PFSK-1 (cell line): ENCODE measurements around the gene TOM1L2.

Experiments
- FOXP2 ChIP-seq: optimal IDR thresholded peaks from 2 replicates; pipeline ENCODE3; 2011; ENCODE audit warnings: borderline replicate concordance, control low read depth, inconsistent platforms; ENCODE audit not compliant: insufficient read depth; ENCODE audit errors: extremely low read length, extremely low read depth
- POLR2AphosphoS5 ChIP-seq: IDR thresholded peaks from 2 replicates; pipeline ENCODE4 v1.6.1; 2012; ENCODE audit warnings: low read depth, mild to moderate bottlenecking, control low read depth, low read length, moderate library complexity
- REST ChIP-seq, 2 experiments: IDR thresholded peaks; 2 replicates each; pipeline versions ENCODE4 v1.6.1 to v1.8.0; 2011 to 2012; ENCODE audit warnings: low read depth in 2 of 2, low read length in 2 of 2, control low read depth in 1 of 2, inconsistent platforms in 1 of 2, mild to moderate bottlenecking in 1 of 2, moderate library complexity in 1 of 2; ENCODE audit not compliant: insufficient read depth in 1 of 2
- SIN3A ChIP-seq: IDR thresholded peaks from 2 replicates; pipeline ENCODE4 v1.6.1; 2012; ENCODE audit warnings: mild to moderate bottlenecking, low read length, moderate library complexity, borderline replicate concordance; ENCODE audit not compliant: insufficient read depth
- TAF1 ChIP-seq: IDR thresholded peaks from 2 replicates; pipeline ENCODE4 v1.6.1; 2012; ENCODE audit warnings: low read length, control low read depth, borderline replicate concordance; ENCODE audit not compliant: insufficient read depth

Gene TOM1L2

GRCh38 chr17:17902877-17903276, 69.3 kb downstream of the TOM1L2 start:
- TF ChIP-seq TAF1 (no peak), POLR2AphosphoS5 (no peak), FOXP2 (no peak), REST (IDR thresholded peaks at IDR 0.05; ENCODE audit: insufficient read depth in 1 of 2, low read depth in 2 of 2, low read length in 2 of 2) (no peak), SIN3A (no peak)

DNA sequence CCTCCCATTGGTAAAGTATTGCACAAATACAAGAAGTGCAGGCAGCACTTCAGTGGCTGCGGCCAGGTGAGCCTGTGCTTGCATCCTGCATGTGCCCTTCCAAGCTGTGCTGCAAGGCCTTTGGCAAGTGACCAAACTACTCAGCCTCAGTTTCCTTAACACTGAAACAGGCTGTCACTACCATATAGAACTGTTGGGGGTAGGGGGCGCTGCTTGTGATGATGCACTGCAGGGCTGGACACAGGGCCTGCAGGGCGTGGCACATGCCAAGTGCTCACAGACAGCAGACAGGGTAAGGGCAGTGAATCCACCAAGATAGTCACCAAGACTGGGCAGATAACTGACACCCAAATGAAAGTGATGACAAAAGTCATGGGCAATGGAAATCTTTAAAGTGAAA, 69.8 kb downstream of the TOM1L2 start:
- TF ChIP-seq TAF1 = no peak
- no peak for TF ChIP-seq REST (IDR thresholded peaks at IDR 0.05; ENCODE audit: insufficient read depth in 1 of 2, low read depth in 2 of 2, low read length in 2 of 2)
- no peak for TF ChIP-seq FOXP2
- TF ChIP-seq POLR2AphosphoS5 = no peak
- TF ChIP-seq SIN3A = no peak

DNA sequence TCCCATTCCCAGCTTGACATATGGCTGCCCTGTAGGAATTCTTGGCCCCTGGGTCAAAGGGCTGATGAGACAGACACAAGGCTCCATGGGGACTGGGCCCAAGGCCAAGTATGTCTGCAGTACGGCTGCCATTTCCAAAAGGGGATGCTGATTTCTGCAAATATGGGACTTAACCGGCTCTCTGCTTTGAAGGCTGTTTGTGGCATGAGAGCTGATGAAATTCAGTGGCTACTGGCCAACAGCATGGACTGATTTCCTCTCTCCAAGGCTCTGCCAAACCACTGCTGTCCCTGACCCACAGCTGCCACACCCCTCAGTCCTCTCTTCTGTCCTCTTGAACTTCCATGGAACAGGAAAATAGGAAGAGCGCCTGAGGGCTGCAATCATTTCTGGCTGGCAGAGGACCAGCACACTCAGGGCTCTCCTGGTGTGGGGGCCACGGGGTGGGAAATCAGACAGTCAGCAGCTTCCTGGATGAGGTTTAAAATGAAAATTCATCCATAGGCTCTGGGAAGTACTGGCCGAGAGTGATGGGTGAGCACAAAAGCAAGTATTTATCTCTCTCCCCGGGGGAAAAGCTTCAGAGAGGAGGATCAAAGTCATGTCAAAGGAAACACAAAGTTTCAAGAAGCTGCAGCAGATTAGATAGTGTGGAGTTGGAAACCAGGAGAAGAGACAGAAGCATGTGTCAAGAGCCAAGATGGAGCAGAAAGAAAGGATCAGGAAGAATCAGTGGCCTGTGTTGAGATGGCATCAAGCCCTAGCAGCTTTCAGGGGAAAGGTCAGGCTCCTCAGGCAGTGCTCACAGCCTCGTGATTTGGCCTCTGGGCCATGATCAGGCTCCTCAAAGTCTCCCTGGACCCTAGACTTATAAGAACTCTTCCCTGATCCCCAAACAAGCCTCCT, 71.3 kb downstream of the TOM1L2 start:
- peak; percentile 27; the same call in 1 of the 2 replicates for TF ChIP-seq TAF1
- peak; percentile 57 for TF ChIP-seq FOXP2
- peak; percentile 76 for TF ChIP-seq POLR2AphosphoS5
- TF ChIP-seq REST (IDR thresholded peaks at IDR 0.05; ENCODE audit: insufficient read depth in 1 of 2, low read depth in 2 of 2, low read length in 2 of 2) = peak in 1 of 2 experiments; percentile 72; a peak in 1 of 4 replicates
- peak; percentile 94; the same call in 1 of the 2 replicates for TF ChIP-seq SIN3A

- no peak for TF ChIP-seq POLR2AphosphoS5
- TF ChIP-seq SIN3A = no peak
- no peak for TF ChIP-seq FOXP2
- no peak for TF ChIP-seq REST (IDR thresholded peaks at IDR 0.05; ENCODE audit: insufficient read depth in 1 of 2, low read depth in 2 of 2, low read length in 2 of 2)
- no peak for TF ChIP-seq TAF1
These were observed 72.7 kb downstream of the TOM1L2 start for GRCh38 chr17:17899486-17899885.
